Endothelial cell of umbilical vein (primary cell): ENCODE results near the gene POLR1D. TPM values are rescaled to one million over a fixed set of nuclear protein-coding genes. Genes with fewer than 3 reads are reported as not detected.

Experiments
- BruUV-seq: library from RNA; stranded (reverse); fragments of 400-500 nt; replicated peaks from 2 replicates; lab custom pipeline; 2021; lab: Mats Ljungman, UMichigan
- CTCF ChIA-PET: fragments of 300-600, 350-600 bp; sonication (Branson Sonifier 250); formaldehyde crosslinking; loops from one replicate; lab custom pipeline; 2021; ENCODE audit warnings: antibody characterized with exemption, inconsistent platforms; lab: Charles Lee
- POLR2A ChIA-PET: fragments of 300-600, 350-600 bp; sonication (Branson Sonifier 250); formaldehyde crosslinking; loops from one replicate; lab custom pipeline; 2021; ENCODE audit warnings: antibody characterized with exemption, inconsistent platforms; lab: Charles Lee
- DNase-seq: peaks from one replicate; pipeline ENCODE4 v3.0.0-alpha.2; 2011; ENCODE audit warnings: low read depth, low spot score
- FAIRE-seq: peaks from 2 replicates; lab custom pipeline; 2011; peaks lifted over from hg19 to GRCh38; lab: Jason Lieb, UNC
- H2AFZ ChIP-seq: 2 replicates; pipeline ENCODE4 v1.6.0; 2012; ENCODE audit warnings: low read depth, low read length, control low read depth, inconsistent platforms
- H3K27ac ChIP-seq: 2 replicates; pipeline ENCODE4 v1.5.1; 2011; ENCODE audit warnings: low read depth, mild to moderate bottlenecking, control low read depth, low read length, moderate library complexity; ENCODE audit not compliant: insufficient read depth
- H3K27me3 ChIP-seq, 2 experiments: 2 replicates each; pipeline versions ENCODE4 v1.6.0 to v1.6.1; 2011; ENCODE audit warnings: low read length in 2 of 2, mixed read lengths in 1 of 2; ENCODE audit not compliant: control insufficient read depth in 2 of 2, insufficient read depth in 2 of 2
- H3K36me3 ChIP-seq, 2 experiments: 2 replicates in 1 of 2; 3 replicates in 1 of 2; pipeline ENCODE4 v1.5.1; 2011; ENCODE audit warnings: low read length in 2 of 2, mild to moderate bottlenecking in 1 of 2, moderate library complexity in 1 of 2; ENCODE audit not compliant: control insufficient read depth in 2 of 2, insufficient read depth in 2 of 2; ENCODE audit errors: extremely low read depth in 1 of 2
- H3K4me1 ChIP-seq: 3 replicates; pipeline ENCODE4 v1.5.1; 2011; ENCODE audit warnings: mild to moderate bottlenecking, low read length; ENCODE audit not compliant: control insufficient read depth, insufficient read depth; ENCODE audit errors: extremely low read depth
- H3K4me2 ChIP-seq: 2 replicates; pipeline ENCODE4 v1.6.1; 2011; ENCODE audit warnings: low read length, control low read depth, mixed read lengths; ENCODE audit not compliant: insufficient read depth
- H3K4me3 ChIP-seq, 3 experiments: fragments of 200-600 bp in 1 of 3; sonication (generic), shearing (Covaris generic) in 1 of 3; replicated peaks in 1 of 3; 2 replicates each; pipeline ENCODE4 v1.5.1; 2011 to 2016; ENCODE audit warnings: control low read depth in 3 of 3, low read length in 3 of 3, mild to moderate bottlenecking in 2 of 3, inconsistent platforms in 1 of 3, low read depth in 1 of 3, moderate library complexity in 1 of 3; ENCODE audit not compliant: insufficient read depth in 1 of 3
- H3K79me2 ChIP-seq: 2 replicates; pipeline ENCODE4 v1.6.0; 2012; ENCODE audit warnings: low read length, inconsistent platforms; ENCODE audit not compliant: control insufficient read depth, insufficient read depth
- H3K9ac ChIP-seq: replicated peaks from 2 replicates; pipeline ENCODE3; 2011; ENCODE audit warnings: low read length, control low read depth; ENCODE audit not compliant: insufficient read depth; ENCODE audit errors: extremely low read depth
- H3K9me1 ChIP-seq: replicated peaks from 3 replicates; pipeline ENCODE4 v1.6.0; 2011; ENCODE audit warnings: mild to moderate bottlenecking, low read length; ENCODE audit not compliant: control insufficient read depth, insufficient read depth; ENCODE audit errors: extremely low read depth
- H3K9me3 ChIP-seq: replicated peaks from 2 replicates; pipeline ENCODE4 v1.5.1; 2012; ENCODE audit warnings: low read length, inconsistent platforms; ENCODE audit not compliant: control insufficient read depth, insufficient read depth
- H4K20me1 ChIP-seq: replicated peaks from 2 replicates; pipeline ENCODE3; 2011; ENCODE audit warnings: mild to moderate bottlenecking, low read length; ENCODE audit not compliant: control insufficient read depth, insufficient read depth; ENCODE audit errors: extremely low read depth
- CTCF ChIP-seq, 2 donors: IDR thresholded peaks; 1 replicate in 1 of 2; 2 replicates in 1 of 2; pipeline ENCODE4 v1.5.1; 2011; ENCODE audit warnings: low read length in 2 of 2, mild to moderate bottlenecking in 2 of 2, moderate library complexity in 2 of 2, control low read depth in 1 of 2, inconsistent platforms in 1 of 2, low read depth in 1 of 2; ENCODE audit not compliant: insufficient read depth in 1 of 2; ENCODE audit errors: extremely low read depth in 1 of 2
- EZH2 ChIP-seq: IDR thresholded peaks from 2 replicates; pipeline ENCODE4 v1.6.1; 2012; ENCODE audit warnings: borderline replicate concordance, low read depth, mild to moderate bottlenecking, moderate library complexity, low read length, inconsistent platforms; ENCODE audit not compliant: severe bottlenecking
- FOS ChIP-seq: IDR thresholded peaks from 2 replicates; pipeline ENCODE4 v1.6.1; 2011; ENCODE audit warnings: mild to moderate bottlenecking, low read length, moderate library complexity, borderline replicate concordance; ENCODE audit not compliant: insufficient read depth
- GATA2 ChIP-seq: IDR thresholded peaks from 2 replicates; pipeline ENCODE4 v1.7.0; 2011; ENCODE audit warnings: low read depth, mild to moderate bottlenecking, moderate library complexity, mixed read lengths, low read length; ENCODE audit not compliant: insufficient read length, insufficient read depth
- JUN ChIP-seq: IDR thresholded peaks from 2 replicates; pipeline ENCODE4 v1.6.1; 2011; ENCODE audit warnings: borderline replicate concordance, low read depth; ENCODE audit not compliant: insufficient read length, insufficient read depth
- MAX ChIP-seq: IDR thresholded peaks from 2 replicates; pipeline ENCODE4 v1.6.1; 2011; ENCODE audit not compliant: insufficient read depth, insufficient read length
- MYC ChIP-seq: IDR thresholded peaks from one replicate; pipeline ENCODE4 v1.6.1; 2011; ENCODE audit warnings: mild to moderate bottlenecking, low read depth, low read length
- POLR2A ChIP-seq: IDR thresholded peaks from 2 replicates; pipeline ENCODE4 v1.6.1; 2012; ENCODE audit warnings: low read depth, mild to moderate bottlenecking, control low read depth, low read length
- POLR2AphosphoS5 ChIP-seq: IDR thresholded peaks from 2 replicates; pipeline ENCODE4 v1.6.1; 2012; ENCODE audit warnings: low read depth, mild to moderate bottlenecking, control low read depth, low read length, moderate library complexity; ENCODE audit not compliant: insufficient read depth
- dilution Hi-C: fragments of 300-500 bp; cut with MboI; formaldehyde crosslinking; loops from one replicate; pipeline ENCODE4 v1.15.0; 2019; ENCODE audit warnings: low sequenced_read_pairs; ENCODE audit not compliant: extremely low pct_ligation_motif_present
- intact Hi-C: fragments of 100-400 bp; cut with micrococcal nuclease; formaldehyde crosslinking; loops from one replicate; pipeline ENCODE4 v1.10.0; 2022
- polyA plus RNA-seq, 4 experiments: library from polyadenylated mRNA; depleted of rRNA in 3 of 4; stranded (reverse) in 3 of 4; unstranded in 1 of 4; fragments of >200 nt; gene quantifications; 2 replicates each; pipeline versions ENCODE4 v1.2.1 to v1.2.3, GENCODE V29; 2011 to 2012; ENCODE audit warnings: missing spikeins in 1 of 4
- total RNA-seq: library from RNA; stranded (reverse); gene quantifications from 2 replicates; pipeline ENCODE4 v1.2.3, GENCODE V29; 2021

The POLR1D gene
- total and polyA plus RNA-seq, 2 donors (not counting 3 experiments of a cell fraction or from before 2014, with no cell fraction given) = 90.7 to 111 TPM

- POLR2A ChIA-PET = no interaction called here
- dilution Hi-C loops (no loop called here), intact Hi-C loops (no loop called here)
- Histone ChIP-seq H3K9me1 (no peaks in the 10 kb centered on the region), H3K27ac (no peak overlapping the region), H3K9ac (no peak overlapping the region), H3K4me2 (no peak overlapping the region), H3K36me3 (peaks cover 2 to 3% of the 10 kb centered on the region in 2 experiments), H3K9me3 (no peaks in the 10 kb centered on the region), H3K4me3 (no peak overlapping the region), H3K79me2 (peaks cover 1% of the 10 kb centered on the region), H3K4me1 (no peaks in the 10 kb centered on the region), H4K20me1 (no peaks in the 10 kb centered on the region), H3K27me3 (no peaks in the 10 kb centered on the region), H2AFZ (no peak overlapping the region)
- FAIRE-seq (no peak), DNase-seq (no peak)
- CTCF ChIA-PET = interaction anchor here (1.2 to 1.8 kb wide), 2 partner anchors 14 to 43 kb away, joined by 3 to 4 read pairs; no protein-coding TSS in a partner anchor
- no peak for TF ChIP-seq JUN
- no peak for TF ChIP-seq GATA2
- TF ChIP-seq CTCF (IDR thresholded peaks at IDR 0.05; ENCODE audit: extremely low read depth in 1 of 2, insufficient read depth in 1 of 2, low read depth in 1 of 2, low read length in 2 of 2) = no peak
- BruUV-seq = TSS peak; percentile 58
These were observed 45.3 kb downstream of the POLR1D start for GRCh38 chr13:27666951-27667350.

- H3K4me2 ChIP-seq = no peak overlapping the region
- POLR2A ChIA-PET = no interaction called here
- H3K9me3 ChIP-seq = no peaks in the 10 kb centered on the region
- H3K79me2 ChIP-seq = peaks cover 1% of the 10 kb centered on the region
- no peak for DNase-seq
- no peaks in the 10 kb centered on the region for H3K27me3 ChIP-seq
- H3K36me3 ChIP-seq = peaks cover 2 to 3% of the 10 kb centered on the region in 2 experiments
- no peak overlapping the region for H3K9ac ChIP-seq
- TF ChIP-seq MYC (no peak), POLR2A (no peak), FOS (no peak), CTCF (IDR thresholded peaks at IDR 0.05; ENCODE audit: extremely low read depth in 1 of 2, insufficient read depth in 1 of 2, low read depth in 1 of 2, low read length in 2 of 2) (no peak), MAX (no peak), GATA2 (no peak), JUN (no peak), EZH2 (no peak), POLR2AphosphoS5 (no peak)
- H3K4me1 ChIP-seq = no peaks in the 10 kb centered on the region
- H3K4me3 ChIP-seq = no peak overlapping the region
- no peak overlapping the region for H3K27ac ChIP-seq
- intact Hi-C loops = no loop called here
- no peak overlapping the region for H2AFZ ChIP-seq
- H3K9me1 ChIP-seq = no peaks in the 10 kb centered on the region
- H4K20me1 ChIP-seq = no peaks in the 10 kb centered on the region
- dilution Hi-C loops = no loop called here
- CTCF ChIA-PET = interaction anchor here (0.6 to 1.6 kb wide), 3 partner anchors 13 to 223 kb away, joined by 3 read pairs; no protein-coding TSS in a partner anchor
- BruUV-seq = no TSS peak
- FAIRE-seq = no peak
These were observed 46.3 kb downstream of the POLR1D start for GRCh38 chr13:27667946-27668345.
